K562 (cell line): Measurements from ENCODE around the gene TMEM154.

Source experiments
- ATF1 ChIP-seq, 2 experiments: fragments of 450-650 bp in 1 of 2; IDR thresholded peaks; 2 replicates each; pipeline ENCODE4 v1.6.1; 2016; ENCODE audit warnings: missing compliant biosample characterization in 1 of 2, missing genetic modification characterization in 1 of 2
- CBX5 ChIP-seq: IDR thresholded peaks from 2 replicates; pipeline ENCODE4 v1.6.1; 2014; ENCODE audit warnings: low read depth, borderline replicate concordance
- CHD1 ChIP-seq: fragments of 200-600 bp; sonication (generic); IDR thresholded peaks from one replicate; pipeline ENCODE4 v1.6.1; 2012; ENCODE audit warnings: mild to moderate bottlenecking, moderate library complexity, low read length, inconsistent platforms
- KLF16 ChIP-seq: IDR thresholded peaks from 2 replicates; pipeline ENCODE4 v1.6.1; 2016; ENCODE audit warnings: antibody characterized with exemption
- POLR2H ChIP-seq: IDR thresholded peaks from 2 replicates; pipeline ENCODE4 v1.6.1; 2016; ENCODE audit warnings: missing genetic modification characterization, low read depth, mild to moderate bottlenecking, control low read depth, missing compliant biosample characterization, moderate library complexity

DNA sequence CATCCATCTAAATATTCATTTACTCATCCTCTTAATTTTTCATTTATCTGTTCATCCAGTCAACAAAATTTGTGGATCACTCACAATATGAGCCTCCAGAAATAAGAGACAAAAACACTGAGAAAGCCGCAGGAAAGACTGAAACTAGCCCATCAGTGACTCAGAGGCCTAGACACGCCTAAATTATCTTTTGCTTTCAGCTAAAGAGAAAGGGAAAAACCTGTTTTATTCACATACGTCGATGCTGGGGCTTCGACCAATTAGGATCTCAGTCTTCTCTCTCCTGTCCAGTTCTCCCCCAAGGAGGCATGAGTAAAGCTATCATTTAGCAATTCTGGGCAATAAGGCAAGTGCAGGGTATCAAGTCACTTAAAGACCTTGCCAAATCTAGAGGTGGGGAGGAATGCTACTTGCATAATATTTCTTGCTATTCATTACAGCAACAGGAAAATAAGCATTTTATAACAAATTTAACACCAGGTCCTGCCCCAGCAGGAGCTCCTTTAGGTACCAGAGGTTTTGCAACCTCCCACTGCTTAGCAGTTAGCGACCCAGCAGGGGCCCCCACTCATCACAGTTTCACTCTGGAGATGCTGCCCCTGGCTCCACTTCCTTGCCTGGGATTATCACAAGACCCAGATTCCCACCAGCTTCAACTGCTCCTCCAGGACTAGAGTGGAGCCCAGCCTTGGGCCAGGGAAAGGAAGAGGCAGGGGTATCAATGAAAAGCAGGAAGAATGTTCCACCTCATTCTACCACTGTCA is 30.1 kb upstream of the TMEM154 start:
- TF ChIP-seq ATF1 (CRISPR knock-in tag; IDR thresholded peaks at IDR 0.05), result no peak
- TF ChIP-seq ATF1 (tag; IDR thresholded peaks at IDR 0.05), result no peak
- TF ChIP-seq CHD1, result no peak
- TF ChIP-seq KLF16, result no peak
- TF ChIP-seq POLR2H, result no peak
- TF ChIP-seq CBX5, result no peak
